Lower lobe of right lung (tissue), 2 donors: ENCODE data around the gene MFSD11. TPM values are rescaled to one million over a fixed set of nuclear protein-coding genes. Genes with fewer than 3 reads are reported as not detected.
"Not testable (repeated sequence)": the region's sequence is repeated elsewhere in the genome, so short reads cannot be mapped to it uniquely, and the experiment has no call there.

Source experiments
- ATAC-seq, 2 donors: fragments of 200-7000 bp; cut with Tn5 transposase; one replicate each; pipeline ENCODE4 v1.9.1; 2020 to 2022; ENCODE audit warnings: mild to moderate bottlenecking in 2 of 2, moderate library complexity in 2 of 2
- DNase-seq: peaks from one replicate; pipeline ENCODE4 v3.0.0-alpha.2; 2020
- H3K27ac ChIP-seq: fragments of 200-600 bp; one replicate; pipeline ENCODE4 v1.8.0; 2022
- H3K27me3 ChIP-seq: fragments of 200-600 bp; one replicate; pipeline ENCODE4 v1.8.0; 2022; ENCODE audit warnings: low read depth
- H3K36me3 ChIP-seq: fragments of 200-600 bp; one replicate; pipeline ENCODE4 v1.8.0; 2022; ENCODE audit warnings: mild to moderate bottlenecking
- H3K4me1 ChIP-seq: fragments of 200-600 bp; one replicate; pipeline ENCODE4 v1.8.0; 2022
- H3K4me3 ChIP-seq: fragments of 200-600 bp; one replicate; pipeline ENCODE4 v1.8.0; 2022; ENCODE audit warnings: mild to moderate bottlenecking
- H3K9me3 ChIP-seq: fragments of 200-600 bp; one replicate; pipeline ENCODE4 v1.8.0; 2022
- intact Hi-C: fragments of 100-400 bp; cut with DNase I; formaldehyde crosslinking; loops from one replicate; pipeline ENCODE4 v1.11.0; 2022
- total RNA-seq: library from RNA; stranded (reverse); fragmentation: NEBNext Ultra II Directional; extraction: Animal tissue kit (Norgen Biotek cat#: 25700); gene quantifications from one replicate; pipeline ENCODE4 v1.2.1, GENCODE V29; 2021
- TF ChIP-seq, protein P1 (sequence below): fragments of 200-600 bp; IDR thresholded peaks from one replicate; pipeline ENCODE4 v1.8.0; 2022; ENCODE audit warnings: antibody characterized with exemption, mild to moderate bottlenecking
- donor health status: DM: no; HTN: yes; CAD: no; lungs with severe emphysema.

The MFSD11 gene
- total RNA-seq, 1 donor from 2014 or later = 32.2 TPM

DNA sequence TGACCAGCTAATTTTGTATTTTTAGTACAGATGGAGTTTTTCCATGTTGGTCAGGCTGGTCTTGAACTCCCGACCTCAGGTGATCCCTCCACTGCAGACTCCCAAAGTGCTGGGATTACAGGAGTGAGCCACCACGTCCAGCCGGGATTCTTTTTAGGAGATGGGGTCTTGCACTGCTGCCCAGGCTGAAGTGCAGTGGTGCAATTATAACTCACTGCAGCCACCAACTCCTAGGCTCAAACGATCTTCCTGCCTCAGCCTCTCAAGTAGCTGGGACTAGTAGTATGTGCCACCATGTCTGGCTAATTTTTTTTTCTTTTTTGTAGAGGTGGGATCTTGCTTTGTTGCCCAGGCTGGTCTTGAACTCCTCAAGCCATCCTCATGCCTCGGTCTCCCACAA, 73.9 kb downstream of the MFSD11 start:
- no peak overlapping the region for H3K4me3 ChIP-seq
- TF ChIP-seq, protein P1, sequence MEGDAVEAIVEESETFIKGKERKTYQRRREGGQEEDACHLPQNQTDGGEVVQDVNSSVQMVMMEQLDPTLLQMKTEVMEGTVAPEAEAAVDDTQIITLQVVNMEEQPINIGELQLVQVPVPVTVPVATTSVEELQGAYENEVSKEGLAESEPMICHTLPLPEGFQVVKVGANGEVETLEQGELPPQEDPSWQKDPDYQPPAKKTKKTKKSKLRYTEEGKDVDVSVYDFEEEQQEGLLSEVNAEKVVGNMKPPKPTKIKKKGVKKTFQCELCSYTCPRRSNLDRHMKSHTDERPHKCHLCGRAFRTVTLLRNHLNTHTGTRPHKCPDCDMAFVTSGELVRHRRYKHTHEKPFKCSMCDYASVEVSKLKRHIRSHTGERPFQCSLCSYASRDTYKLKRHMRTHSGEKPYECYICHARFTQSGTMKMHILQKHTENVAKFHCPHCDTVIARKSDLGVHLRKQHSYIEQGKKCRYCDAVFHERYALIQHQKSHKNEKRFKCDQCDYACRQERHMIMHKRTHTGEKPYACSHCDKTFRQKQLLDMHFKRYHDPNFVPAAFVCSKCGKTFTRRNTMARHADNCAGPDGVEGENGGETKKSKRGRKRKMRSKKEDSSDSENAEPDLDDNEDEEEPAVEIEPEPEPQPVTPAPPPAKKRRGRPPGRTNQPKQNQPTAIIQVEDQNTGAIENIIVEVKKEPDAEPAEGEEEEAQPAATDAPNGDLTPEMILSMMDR = no peak
- no peak for ATAC-seq
- H3K27ac ChIP-seq = no peak overlapping the region
- no peaks in the 10 kb centered on the region for H3K27me3 ChIP-seq
- no peak for DNase-seq
- no peaks in the 10 kb centered on the region for H3K36me3 ChIP-seq
- intact Hi-C loops = no loop called here
- H3K9me3 ChIP-seq = no peaks in the 10 kb centered on the region
- H3K4me1 ChIP-seq = no peaks in the 10 kb centered on the region

DNA sequence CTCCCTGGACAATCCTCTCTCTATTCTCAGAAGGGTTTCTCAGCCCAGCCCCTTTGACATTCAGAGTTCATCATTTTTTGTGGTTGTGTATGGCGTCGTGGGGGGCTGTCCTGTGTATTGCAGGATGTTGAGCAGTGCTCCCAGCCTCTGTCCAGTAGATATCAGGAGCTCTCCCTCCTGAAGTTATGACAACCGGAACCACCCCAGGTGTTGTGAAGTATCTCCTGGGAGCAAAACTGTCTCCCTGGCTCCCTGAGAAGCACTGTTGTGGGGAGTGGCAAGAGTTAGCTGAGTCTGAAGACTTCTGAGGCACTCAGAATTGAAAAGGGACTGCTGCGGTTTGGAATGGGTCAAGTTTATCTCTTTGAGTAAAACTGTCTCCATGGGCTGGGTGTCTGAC, 74.3 kb downstream of the MFSD11 start:
- TF ChIP-seq, protein P1 = no peak

DNA sequence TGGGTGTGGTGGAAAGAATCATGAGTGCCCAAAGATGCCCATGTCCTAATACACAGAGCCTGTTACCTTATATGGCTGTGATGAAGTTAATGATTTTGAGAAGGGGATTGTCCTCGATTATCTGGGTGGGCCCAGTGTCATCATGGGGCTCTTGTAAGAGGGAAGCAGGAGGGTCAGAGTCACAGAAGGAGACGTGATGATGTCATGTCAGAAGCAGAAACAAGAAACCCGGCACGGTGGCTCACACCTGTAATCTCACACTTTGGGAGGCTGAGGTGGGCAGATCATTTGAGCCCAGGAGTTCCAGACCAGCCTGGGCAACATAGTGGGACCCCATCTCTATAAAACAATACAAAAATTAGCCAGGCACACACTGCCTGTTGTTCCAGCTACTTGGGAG, 75.0 kb downstream of the MFSD11 start:
- intact Hi-C loops = no loop called here
- H3K27ac ChIP-seq = no peak overlapping the region
- no peak overlapping the region for H3K4me3 ChIP-seq
- H3K4me1 ChIP-seq = no peaks in the 10 kb centered on the region
- TF ChIP-seq, protein P1 = no peak
- H3K36me3 ChIP-seq = no peaks in the 10 kb centered on the region
- DNase-seq (no peak), ATAC-seq (no peak)
- H3K27me3 ChIP-seq = no peaks in the 10 kb centered on the region
- H3K9me3 ChIP-seq = no peaks in the 10 kb centered on the region

More for the DNA sequence above, 74.3 kb downstream of the MFSD11 start:
- no peak overlapping the region for H3K4me3 ChIP-seq
- no peaks in the 10 kb centered on the region for H3K4me1 ChIP-seq
- ATAC-seq = no peak
- no peaks in the 10 kb centered on the region for H3K9me3 ChIP-seq
- no peak overlapping the region for H3K27ac ChIP-seq
- H3K36me3 ChIP-seq = no peaks in the 10 kb centered on the region
- no peaks in the 10 kb centered on the region for H3K27me3 ChIP-seq
- no peak for DNase-seq
- intact Hi-C loops = no loop called here

DNA sequence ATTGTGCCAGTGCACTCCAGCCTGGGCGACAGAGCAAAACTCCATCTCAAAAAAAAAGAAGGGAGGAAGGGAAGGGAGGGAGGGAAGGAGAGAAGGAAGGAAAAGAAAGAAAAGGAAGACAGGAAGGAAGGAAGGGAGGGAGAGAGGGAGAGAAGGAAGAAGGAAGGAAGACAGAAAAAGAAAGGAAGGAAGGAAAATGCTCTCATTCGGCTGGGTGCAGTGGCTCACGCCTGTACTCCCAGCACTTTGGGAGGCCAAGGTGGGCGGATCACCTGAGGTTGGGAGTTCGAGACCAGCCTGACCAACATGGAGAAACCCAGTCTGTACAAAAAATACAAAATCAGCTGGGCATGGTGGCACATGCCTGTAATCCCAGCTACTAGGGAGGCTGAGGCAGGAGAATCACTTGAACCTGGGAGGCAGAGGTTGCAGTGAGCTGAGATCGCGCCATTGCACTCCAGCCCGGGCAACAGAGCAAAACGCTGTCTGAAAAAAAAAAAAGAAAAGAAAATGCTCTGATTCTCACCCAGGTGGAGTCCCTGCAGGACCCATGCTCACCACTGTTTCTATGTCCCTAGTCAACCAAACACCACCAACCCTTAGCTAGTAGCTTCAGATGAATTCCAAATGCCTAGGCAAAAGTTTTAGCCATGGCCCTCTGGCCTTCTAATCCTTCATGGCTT, 78.1 kb downstream of the MFSD11 start:
- H3K27me3 ChIP-seq, H3K4me1 ChIP-seq, H3K9me3 ChIP-seq, intact Hi-C loops, H3K27ac ChIP-seq, H3K36me3 ChIP-seq, ATAC-seq, H3K4me3 ChIP-seq, DNase-seq: not testable (repeated sequence)

DNA sequence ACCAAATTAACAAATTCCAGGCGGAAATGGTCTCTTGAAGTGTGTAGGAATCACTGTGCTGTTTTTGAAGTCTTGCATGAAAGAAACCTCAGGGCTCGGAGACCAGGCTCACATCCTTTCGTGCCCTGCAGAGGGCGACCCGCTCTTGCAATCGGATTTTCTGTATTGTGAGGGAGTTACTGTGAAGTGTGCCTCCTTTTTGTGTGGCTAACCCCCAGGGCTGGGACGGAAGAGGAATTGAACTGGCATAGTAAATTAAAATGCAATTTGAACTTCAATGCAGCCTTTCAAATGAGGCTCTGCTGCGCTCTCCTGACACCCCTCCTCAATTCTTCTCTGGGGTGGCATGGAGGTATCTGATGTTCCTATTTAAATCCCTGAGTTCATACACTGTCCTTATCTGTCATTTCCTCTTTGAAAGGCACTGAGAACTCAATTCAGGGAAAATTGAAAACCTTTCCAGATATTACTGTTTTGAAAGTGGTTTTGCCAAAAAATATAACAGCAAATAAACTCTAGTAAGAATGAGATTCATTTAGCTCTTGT, 78.7 kb downstream of the MFSD11 start:
- Histone ChIP-seq H3K36me3 (no peaks in the 10 kb centered on the region), H3K27ac (no peak overlapping the region), H3K9me3 (no peaks in the 10 kb centered on the region), H3K27me3 (no peaks in the 10 kb centered on the region), H3K4me1 (no peaks in the 10 kb centered on the region), H3K4me3 (no peak overlapping the region)
- TF ChIP-seq, protein P1 = peak; percentile 60
- intact Hi-C loops = no loop called here
- no peak for DNase-seq
- ATAC-seq = no peak

DNA sequence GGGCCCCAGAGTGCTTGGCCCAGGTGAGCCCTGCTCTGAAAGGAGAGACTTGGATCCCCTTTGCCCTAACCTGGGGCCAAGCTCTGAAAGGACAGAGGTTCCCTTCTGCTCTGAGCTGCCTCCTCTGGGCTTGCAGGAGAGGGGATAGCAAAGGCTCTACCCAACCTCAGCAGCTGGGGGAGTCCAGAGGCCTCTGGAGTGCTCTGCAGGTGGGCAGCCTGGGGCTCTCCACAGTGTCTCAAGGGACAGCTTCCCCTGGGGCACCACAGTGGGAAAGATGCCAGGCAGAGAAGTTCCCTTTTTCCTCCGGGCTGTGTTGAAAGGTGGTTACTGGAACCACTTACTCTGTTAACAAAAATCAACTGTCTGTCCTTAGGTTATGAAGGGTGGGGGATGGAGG, 82.1 kb downstream of the MFSD11 start:
- intact Hi-C loops = no loop called here
- DNase-seq = no peak

More for the DNA sequence above, 82.1 kb downstream of the MFSD11 start:
- peak in 1 of 2 donors; percentile 32 for ATAC-seq
- TF ChIP-seq, protein P1 = no peak
- H3K9me3 ChIP-seq = no peaks in the 10 kb centered on the region
- H3K27me3 ChIP-seq = no peaks in the 10 kb centered on the region
- H3K4me3 ChIP-seq = no peak overlapping the region
- H3K27ac ChIP-seq = no peak overlapping the region
- no peaks in the 10 kb centered on the region for H3K36me3 ChIP-seq
- no peaks in the 10 kb centered on the region for H3K4me1 ChIP-seq
